Hypothalamus (tissue), 51 donors: Measurements from ENCODE around the gene GAP43.
"Not testable (repeated sequence)": the region's sequence is repeated elsewhere in the genome, so short reads cannot be mapped to it uniquely, and the experiment has no call there.

ENCODE experiments used
- DNase-seq, 51 donors: peaks; one replicate each; lab custom pipeline; 2025; lab: John Stamatoyannopoulos, UW

The GAP43 gene

GRCh38 chr3:115741650-115742049 is 118.3 kb downstream of the GAP43 start:
- no peak for DNase-seq

GRCh38 chr3:115744516-115744915 is 121.2 kb downstream of the GAP43 start:
- DNase-seq, result not testable (repeated sequence)

- not testable (repeated sequence) for DNase-seq
These were observed 129.7 kb downstream of the GAP43 start for GRCh38 chr3:115752978-115753377.

- no peak for DNase-seq
These were observed 134.9 kb downstream of the GAP43 start for GRCh38 chr3:115758076-115758763.

- DNase-seq, result no peak
These were observed 137.4 kb downstream of the GAP43 start for GRCh38 chr3:115760716-115761115.

GRCh38 chr3:115761927-115762305 is 138.6 kb downstream of the GAP43 start:
- no peak for DNase-seq

- DNase-seq, result peak in 1 of 51 donors; percentile 74
These were observed 143.5 kb downstream of the GAP43 start for GRCh38 chr3:115766587-115767482.

- DNase-seq, result no peak
These were observed 145.4 kb downstream of the GAP43 start for GRCh38 chr3:115768661-115769060.
